ENCODE data around the gene ELP4. TPM values are rescaled to one million over a fixed set of nuclear protein-coding genes. Genes with fewer than 3 reads are reported as not detected.

The ELP4 gene
- total and polyA plus RNA-seq, 2 experiments from 2014 or later = 12.3 to 25.1 TPM

DNA sequence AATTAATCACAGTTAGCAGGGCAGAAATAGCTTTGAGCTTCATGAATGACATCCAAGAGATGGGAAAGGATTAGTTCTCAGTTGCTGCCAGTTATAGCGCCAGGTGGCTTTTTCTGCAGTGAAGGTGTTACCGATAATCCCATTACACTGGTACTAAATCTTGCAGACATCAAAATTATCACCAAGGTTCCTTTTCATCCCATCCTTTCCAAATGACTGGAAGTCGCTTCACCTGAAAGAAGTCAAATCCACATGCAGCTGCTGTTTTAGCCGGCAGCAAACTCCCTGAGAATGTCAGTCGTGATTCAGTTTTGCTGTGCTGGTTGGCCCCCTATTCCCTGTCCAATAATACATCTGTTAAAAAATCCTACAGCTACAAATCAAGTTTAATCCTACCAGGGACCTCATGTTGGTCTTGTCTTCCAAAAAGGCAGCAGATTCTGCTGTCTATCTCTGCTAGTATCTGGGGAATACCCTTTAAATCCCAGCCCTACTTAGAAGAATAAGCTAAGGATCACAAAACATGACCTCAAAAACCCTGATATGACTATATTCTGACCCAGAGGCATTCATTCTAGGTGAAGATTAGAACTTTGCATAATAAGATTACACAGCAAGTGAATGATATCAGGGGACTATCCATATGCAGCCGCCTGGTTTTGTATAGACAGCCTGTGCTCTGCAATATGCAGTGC, 31.9 kb upstream of the ELP4 start:
- Histone ChIP-seq H3K4me3 (no peak overlapping the region), H3K9me3 (ENCODE audit: low read depth) (no peaks in the 10 kb centered on the region), H2AFZ (no peak overlapping the region), H3K79me2 (peaks cover 7% of the 10 kb centered on the region), H3K36me3 (replicated peaks; ENCODE audit: insufficient read depth, low read depth) (no peaks in the 10 kb centered on the region), H3K4me1 (ENCODE audit: insufficient read depth) (no peaks in the 10 kb centered on the region), H3K4me2 (no peak overlapping the region), H4K20me1 (ENCODE audit: insufficient read depth, poor library complexity, severe bottlenecking) (no peaks in the 10 kb centered on the region), H3K9me2 (replicated peaks; ENCODE audit: insufficient read depth) (no peaks in the 10 kb centered on the region), H3K27ac (no peak overlapping the region), H3K27me3 (no peaks in the 10 kb centered on the region)
- TF ChIP-seq, protein P1, sequence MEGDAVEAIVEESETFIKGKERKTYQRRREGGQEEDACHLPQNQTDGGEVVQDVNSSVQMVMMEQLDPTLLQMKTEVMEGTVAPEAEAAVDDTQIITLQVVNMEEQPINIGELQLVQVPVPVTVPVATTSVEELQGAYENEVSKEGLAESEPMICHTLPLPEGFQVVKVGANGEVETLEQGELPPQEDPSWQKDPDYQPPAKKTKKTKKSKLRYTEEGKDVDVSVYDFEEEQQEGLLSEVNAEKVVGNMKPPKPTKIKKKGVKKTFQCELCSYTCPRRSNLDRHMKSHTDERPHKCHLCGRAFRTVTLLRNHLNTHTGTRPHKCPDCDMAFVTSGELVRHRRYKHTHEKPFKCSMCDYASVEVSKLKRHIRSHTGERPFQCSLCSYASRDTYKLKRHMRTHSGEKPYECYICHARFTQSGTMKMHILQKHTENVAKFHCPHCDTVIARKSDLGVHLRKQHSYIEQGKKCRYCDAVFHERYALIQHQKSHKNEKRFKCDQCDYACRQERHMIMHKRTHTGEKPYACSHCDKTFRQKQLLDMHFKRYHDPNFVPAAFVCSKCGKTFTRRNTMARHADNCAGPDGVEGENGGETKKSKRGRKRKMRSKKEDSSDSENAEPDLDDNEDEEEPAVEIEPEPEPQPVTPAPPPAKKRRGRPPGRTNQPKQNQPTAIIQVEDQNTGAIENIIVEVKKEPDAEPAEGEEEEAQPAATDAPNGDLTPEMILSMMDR (IDR thresholded peaks at IDR 0.05; ENCODE audit: poor library complexity) = no peak
- TF ChIP-seq EZH2phosphoT487 (IDR thresholded peaks at IDR 0.05; ENCODE audit: low read depth, severe bottlenecking, unreplicated experiment) = no peak
- TF ChIP-seq EZH2 (IDR thresholded peaks at IDR 0.05; ENCODE audit: borderline replicate concordance) = no peak
- 90% methylated on average over 6 of the region's 6 CpGs for WGBS (ENCODE audit: low lambda C conversion rate, missing lambda C conversion rate)
- no peak for DNase-seq (ENCODE audit: low spot score)

DNA sequence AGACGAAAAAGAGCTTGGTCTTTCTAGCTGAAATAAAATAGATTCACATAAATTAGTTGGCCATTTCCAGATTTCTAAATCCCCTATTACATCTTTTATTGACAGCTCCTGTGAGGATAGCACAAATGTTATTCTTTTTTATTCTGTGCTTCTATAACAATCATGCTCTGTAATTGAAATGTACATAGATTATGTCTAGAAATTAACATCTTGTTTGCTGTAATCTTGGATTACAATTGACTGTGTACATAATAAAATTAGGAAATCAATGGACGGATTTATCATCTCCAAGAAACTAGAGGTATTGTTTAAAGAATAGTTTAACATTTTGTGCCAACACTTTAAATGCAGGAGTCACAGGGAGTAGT, 31.4 kb upstream of the ELP4 start:
- no peak for DNase-seq (ENCODE audit: low spot score)
- Histone ChIP-seq H3K27me3 (no peaks in the 10 kb centered on the region), H3K4me1 (ENCODE audit: insufficient read depth) (no peaks in the 10 kb centered on the region), H3K9me2 (replicated peaks; ENCODE audit: insufficient read depth) (no peaks in the 10 kb centered on the region), H3K79me2 (peaks cover 7% of the 10 kb centered on the region), H3K4me2 (no peak overlapping the region), H3K4me3 (no peak overlapping the region), H4K20me1 (ENCODE audit: insufficient read depth, poor library complexity, severe bottlenecking) (no peaks in the 10 kb centered on the region), H3K36me3 (replicated peaks; ENCODE audit: insufficient read depth, low read depth) (no peaks in the 10 kb centered on the region), H3K27ac (no peak overlapping the region), H3K9me3 (ENCODE audit: low read depth) (no peaks in the 10 kb centered on the region), H2AFZ (no peak overlapping the region)
- no peak for TF ChIP-seq EZH2 (IDR thresholded peaks at IDR 0.05; ENCODE audit: borderline replicate concordance)
- TF ChIP-seq, protein P1 (IDR thresholded peaks at IDR 0.05; ENCODE audit: poor library complexity) = no peak
- no peak for TF ChIP-seq EZH2phosphoT487 (IDR thresholded peaks at IDR 0.05; ENCODE audit: low read depth, severe bottlenecking, unreplicated experiment)
- 88% methylated on average over 2 of the region's 2 CpGs for WGBS (ENCODE audit: low lambda C conversion rate, missing lambda C conversion rate)

DNA sequence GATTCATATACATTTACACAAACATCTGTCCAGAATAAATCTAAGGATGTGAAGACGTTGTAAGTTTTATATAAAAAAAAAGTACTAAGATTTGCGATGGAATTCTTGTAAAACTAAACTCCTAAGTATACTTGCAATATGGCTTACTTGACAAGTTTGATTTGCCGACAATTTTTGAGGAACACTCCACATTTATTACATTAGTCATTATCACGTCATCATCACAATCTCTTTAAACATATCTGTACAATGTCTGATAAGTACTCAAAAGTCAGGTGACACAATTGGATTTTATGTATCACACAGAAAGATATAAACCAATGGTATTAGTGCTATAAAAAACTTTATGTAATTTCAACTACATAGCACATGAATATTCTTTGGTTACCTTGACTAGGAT, 30.5 kb upstream of the ELP4 start:
- no peak for DNase-seq (ENCODE audit: low spot score)

More for the DNA sequence above, 30.5 kb upstream of the ELP4 start:
- no peak overlapping the region for H3K4me2 ChIP-seq
- 78% methylated on average over 4 of the region's 4 CpGs for WGBS (ENCODE audit: low lambda C conversion rate, missing lambda C conversion rate)
- no peak for TF ChIP-seq EZH2phosphoT487 (IDR thresholded peaks at IDR 0.05; ENCODE audit: low read depth, severe bottlenecking, unreplicated experiment)
- TF ChIP-seq EZH2 (IDR thresholded peaks at IDR 0.05; ENCODE audit: borderline replicate concordance) = no peak
- TF ChIP-seq, protein P1 (IDR thresholded peaks at IDR 0.05; ENCODE audit: poor library complexity) = no peak
- H3K27me3 ChIP-seq = no peaks in the 10 kb centered on the region
- no peaks in the 10 kb centered on the region for H3K36me3 ChIP-seq (replicated peaks; ENCODE audit: insufficient read depth, low read depth)
- H3K4me1 ChIP-seq (ENCODE audit: insufficient read depth) = no peaks in the 10 kb centered on the region
- H3K79me2 ChIP-seq = peaks cover 7% of the 10 kb centered on the region
- no peaks in the 10 kb centered on the region for H3K9me3 ChIP-seq (ENCODE audit: low read depth)
- H3K9me2 ChIP-seq (replicated peaks; ENCODE audit: insufficient read depth) = no peaks in the 10 kb centered on the region
- H2AFZ ChIP-seq = no peak overlapping the region
- no peaks in the 10 kb centered on the region for H4K20me1 ChIP-seq (ENCODE audit: insufficient read depth, poor library complexity, severe bottlenecking)
- H3K27ac ChIP-seq = no peak overlapping the region
- H3K4me3 ChIP-seq = no peak overlapping the region
